Stimulated activated CD8-positive, alpha-beta memory T cell treated with anti-CD3 and anti-CD28 coated beads, Interleukin-15, amount 100 ng/mL, for 24 hours (primary cell): ENCODE data around the gene GNB1L.

Experiments
- DNase-seq: peaks from one replicate; pipeline ENCODE4 v3.0.0-alpha.2; 2020; ENCODE audit warnings: low read depth

GNB1L gene

DNA sequence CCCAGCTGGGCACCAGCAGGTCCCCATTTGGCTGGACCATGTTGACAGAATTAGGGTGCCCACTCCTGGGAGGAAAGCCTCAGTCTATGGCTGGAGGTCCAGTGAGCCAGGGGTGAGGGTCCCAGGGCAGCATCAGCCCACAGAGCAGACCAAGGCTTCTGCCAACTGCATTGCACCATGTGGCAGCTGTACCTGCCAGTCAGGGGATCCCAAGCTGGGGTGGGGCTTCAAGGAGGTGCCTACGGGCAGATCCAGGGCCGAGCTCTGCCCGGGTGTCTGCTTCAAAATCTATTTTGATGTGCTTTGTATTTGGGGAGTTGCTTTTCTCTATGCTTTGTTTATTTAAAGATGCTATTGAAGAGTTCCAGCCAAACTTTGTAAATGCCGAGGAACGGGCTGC lies 120.9 kb downstream of the GNB1L start:
- no peak for DNase-seq
